ENCODE measurements around the gene STK39.

Gene STK39

GRCh38 chr2:168231609-168232241 is 15.7 kb downstream of the STK39 start:
- H3K27me3 ChIP-seq (ENCODE audit: insufficient read depth, poor library complexity, severe bottlenecking) = no peaks in the 10 kb centered on the region
- no peak for DNase-seq (ENCODE audit: low read depth in 1 of 2, low spot score in 1 of 2)
- TF ChIP-seq SPI1 (IDR thresholded peaks at IDR 0.05; ENCODE audit: borderline replicate concordance, low read depth) (no peak), POLR2AphosphoS5 (IDR thresholded peaks at IDR 0.05; ENCODE audit: low read depth) (no peak), GABPA (IDR thresholded peaks at IDR 0.05; ENCODE audit: low read depth) (no peak)
- TF ChIP-seq, protein P1, sequence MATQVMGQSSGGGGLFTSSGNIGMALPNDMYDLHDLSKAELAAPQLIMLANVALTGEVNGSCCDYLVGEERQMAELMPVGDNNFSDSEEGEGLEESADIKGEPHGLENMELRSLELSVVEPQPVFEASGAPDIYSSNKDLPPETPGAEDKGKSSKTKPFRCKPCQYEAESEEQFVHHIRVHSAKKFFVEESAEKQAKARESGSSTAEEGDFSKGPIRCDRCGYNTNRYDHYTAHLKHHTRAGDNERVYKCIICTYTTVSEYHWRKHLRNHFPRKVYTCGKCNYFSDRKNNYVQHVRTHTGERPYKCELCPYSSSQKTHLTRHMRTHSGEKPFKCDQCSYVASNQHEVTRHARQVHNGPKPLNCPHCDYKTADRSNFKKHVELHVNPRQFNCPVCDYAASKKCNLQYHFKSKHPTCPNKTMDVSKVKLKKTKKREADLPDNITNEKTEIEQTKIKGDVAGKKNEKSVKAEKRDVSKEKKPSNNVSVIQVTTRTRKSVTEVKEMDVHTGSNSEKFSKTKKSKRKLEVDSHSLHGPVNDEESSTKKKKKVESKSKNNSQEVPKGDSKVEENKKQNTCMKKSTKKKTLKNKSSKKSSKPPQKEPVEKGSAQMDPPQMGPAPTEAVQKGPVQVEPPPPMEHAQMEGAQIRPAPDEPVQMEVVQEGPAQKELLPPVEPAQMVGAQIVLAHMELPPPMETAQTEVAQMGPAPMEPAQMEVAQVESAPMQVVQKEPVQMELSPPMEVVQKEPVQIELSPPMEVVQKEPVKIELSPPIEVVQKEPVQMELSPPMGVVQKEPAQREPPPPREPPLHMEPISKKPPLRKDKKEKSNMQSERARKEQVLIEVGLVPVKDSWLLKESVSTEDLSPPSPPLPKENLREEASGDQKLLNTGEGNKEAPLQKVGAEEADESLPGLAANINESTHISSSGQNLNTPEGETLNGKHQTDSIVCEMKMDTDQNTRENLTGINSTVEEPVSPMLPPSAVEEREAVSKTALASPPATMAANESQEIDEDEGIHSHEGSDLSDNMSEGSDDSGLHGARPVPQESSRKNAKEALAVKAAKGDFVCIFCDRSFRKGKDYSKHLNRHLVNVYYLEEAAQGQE (IDR thresholded peaks at IDR 0.05; ENCODE audit: insufficient replicate concordance, low read depth) = no peak
- H3K27ac ChIP-seq (replicated peaks) = no peak overlapping the region
- no peak overlapping the region for H3K4me3 ChIP-seq (replicated peaks; ENCODE audit: insufficient read depth, low read length)

DNA sequence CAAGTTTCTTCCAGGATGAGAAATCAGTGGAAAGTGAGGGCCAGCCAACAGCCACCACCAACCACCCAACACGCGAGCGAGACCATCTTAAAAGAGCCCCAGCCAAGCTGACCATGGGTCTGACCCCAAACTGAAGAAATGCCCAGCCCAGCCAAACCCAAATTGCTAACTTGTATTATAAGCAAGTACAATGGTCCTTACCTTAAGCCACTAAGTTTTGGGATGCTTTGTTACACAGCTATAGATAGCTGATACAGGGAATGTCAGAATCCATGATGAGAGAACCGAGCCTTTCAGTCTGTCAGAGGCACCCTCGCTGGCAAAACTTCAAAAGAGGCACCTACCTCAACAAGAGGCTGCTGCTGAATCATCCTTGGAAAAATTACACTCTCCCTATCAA is 17.0 kb downstream of the STK39 start:
- no peaks in the 10 kb centered on the region for H3K27me3 ChIP-seq (ENCODE audit: insufficient read depth, poor library complexity, severe bottlenecking)
- TF ChIP-seq GABPA (IDR thresholded peaks at IDR 0.05; ENCODE audit: low read depth) (no peak), POLR2AphosphoS5 (IDR thresholded peaks at IDR 0.05; ENCODE audit: low read depth) (no peak), SPI1 (IDR thresholded peaks at IDR 0.05; ENCODE audit: borderline replicate concordance, low read depth) (no peak), CTCF (IDR thresholded peaks at IDR 0.05; ENCODE audit: insufficient read depth, low read length) (no peak)
- TF ChIP-seq, protein P1 (IDR thresholded peaks at IDR 0.05; ENCODE audit: insufficient replicate concordance, low read depth) = no peak
- no peak for DNase-seq (ENCODE audit: low read depth in 1 of 2, low spot score in 1 of 2)

DNA sequence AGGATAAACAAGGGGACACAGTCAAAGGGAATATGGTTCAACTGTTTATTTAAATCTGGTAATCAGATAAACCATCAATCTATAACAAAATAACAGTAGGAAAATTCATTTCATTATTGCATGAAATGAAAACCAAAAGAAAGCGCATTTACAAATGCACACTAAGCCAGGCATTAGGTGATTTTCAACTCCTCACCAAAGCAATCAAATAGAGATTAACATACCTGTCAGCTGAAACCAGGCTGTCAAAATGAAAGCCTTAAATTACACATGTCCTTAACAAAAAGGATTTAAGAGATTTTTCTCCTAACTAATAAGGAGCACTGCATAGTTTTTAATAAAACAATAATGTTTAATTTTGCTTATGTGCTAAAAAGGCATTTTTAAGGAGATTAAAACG is 23.0 kb downstream of the STK39 start:
- no peak for TF ChIP-seq CTCF (IDR thresholded peaks at IDR 0.05; ENCODE audit: insufficient read depth, low read length)
- DNase-seq (ENCODE audit: low read depth in 1 of 2, low spot score in 1 of 2) = no peak
- Histone ChIP-seq H3K27me3 (ENCODE audit: insufficient read depth, poor library complexity, severe bottlenecking) (no peaks in the 10 kb centered on the region), H3K4me3 (replicated peaks; ENCODE audit: insufficient read depth, low read length) (no peak overlapping the region), H3K27ac (replicated peaks) (no peak overlapping the region)

More for the DNA sequence above, 17.0 kb downstream of the STK39 start:
- no peak overlapping the region for H3K27ac ChIP-seq (replicated peaks)
- H3K4me3 ChIP-seq (replicated peaks; ENCODE audit: insufficient read depth, low read length) = no peak overlapping the region

DNA sequence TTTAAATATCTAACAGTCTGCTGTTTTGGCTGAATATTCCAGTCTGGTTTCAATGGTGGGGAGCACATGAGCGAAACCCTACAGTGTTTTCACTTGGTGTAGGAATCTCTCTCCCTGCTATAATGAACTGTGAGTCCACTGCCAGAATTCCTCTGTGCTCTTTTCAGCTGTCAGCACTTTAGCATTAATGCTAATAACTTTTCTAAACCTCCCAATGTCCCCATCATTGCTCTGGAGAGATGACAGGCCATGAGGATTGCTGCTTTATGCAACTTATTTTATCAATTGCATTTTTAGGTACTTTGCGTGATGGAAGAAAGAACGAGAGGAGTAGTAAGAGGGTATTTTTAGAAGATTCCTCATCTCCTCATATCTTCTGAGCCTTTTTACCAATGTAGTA is 25.3 kb downstream of the STK39 start:
- Histone ChIP-seq H3K27me3 (ENCODE audit: insufficient read depth, poor library complexity, severe bottlenecking) (no peaks in the 10 kb centered on the region), H3K27ac (replicated peaks) (no peak overlapping the region), H3K4me3 (replicated peaks; ENCODE audit: insufficient read depth, low read length) (no peak overlapping the region)
- no peak for DNase-seq (ENCODE audit: low read depth in 1 of 2, low spot score in 1 of 2)
- TF ChIP-seq POLR2AphosphoS5 (IDR thresholded peaks at IDR 0.05; ENCODE audit: low read depth) (no peak), CTCF (IDR thresholded peaks at IDR 0.05; ENCODE audit: insufficient read depth, low read length) (no peak), GABPA (IDR thresholded peaks at IDR 0.05; ENCODE audit: low read depth) (no peak), SPI1 (IDR thresholded peaks at IDR 0.05; ENCODE audit: borderline replicate concordance, low read depth) (no peak)
- TF ChIP-seq, protein P1 (IDR thresholded peaks at IDR 0.05; ENCODE audit: insufficient replicate concordance, low read depth) = no peak

All from HL-60 (cell line).